Effector memory CD4-positive, alpha-beta T cell (primary cell): Measurements from ENCODE around the gene KRT35.

Experiments
- DNase-seq, 3 donors: peaks; one replicate each; pipeline ENCODE4 v3.0.0-alpha.2; 2020
- H3K27ac ChIP-seq: 2 replicates; pipeline ENCODE4 v1.7.0; 2013; ENCODE audit warnings: mild to moderate bottlenecking, low read length, moderate library complexity; ENCODE audit not compliant: insufficient read depth, poor library complexity, severe bottlenecking
- H3K27me3 ChIP-seq: replicated peaks from 2 replicates; pipeline ENCODE4 v1.7.0; 2013; ENCODE audit warnings: mild to moderate bottlenecking, low read length; ENCODE audit not compliant: insufficient read depth, control insufficient read depth, poor library complexity, severe bottlenecking
- H3K36me3 ChIP-seq: 2 replicates; pipeline ENCODE4 v1.7.0; 2013; ENCODE audit warnings: mild to moderate bottlenecking, low read length, moderate library complexity; ENCODE audit not compliant: control insufficient read depth, insufficient read depth
- H3K4me1 ChIP-seq: 2 replicates; pipeline ENCODE4 v1.7.0; 2013; ENCODE audit warnings: low read length, mild to moderate bottlenecking; ENCODE audit not compliant: control insufficient read depth, insufficient read depth, poor library complexity, severe bottlenecking
- H3K4me3 ChIP-seq: 2 replicates; pipeline ENCODE4 v1.7.0; 2013; ENCODE audit warnings: low read length, low read depth, mild to moderate bottlenecking; ENCODE audit not compliant: insufficient read depth, poor library complexity, severe bottlenecking
- H3K9me3 ChIP-seq: 2 replicates; pipeline ENCODE4 v1.7.0; 2013; ENCODE audit warnings: mild to moderate bottlenecking, low read length, moderate library complexity; ENCODE audit not compliant: control insufficient read depth

Gene KRT35

DNA sequence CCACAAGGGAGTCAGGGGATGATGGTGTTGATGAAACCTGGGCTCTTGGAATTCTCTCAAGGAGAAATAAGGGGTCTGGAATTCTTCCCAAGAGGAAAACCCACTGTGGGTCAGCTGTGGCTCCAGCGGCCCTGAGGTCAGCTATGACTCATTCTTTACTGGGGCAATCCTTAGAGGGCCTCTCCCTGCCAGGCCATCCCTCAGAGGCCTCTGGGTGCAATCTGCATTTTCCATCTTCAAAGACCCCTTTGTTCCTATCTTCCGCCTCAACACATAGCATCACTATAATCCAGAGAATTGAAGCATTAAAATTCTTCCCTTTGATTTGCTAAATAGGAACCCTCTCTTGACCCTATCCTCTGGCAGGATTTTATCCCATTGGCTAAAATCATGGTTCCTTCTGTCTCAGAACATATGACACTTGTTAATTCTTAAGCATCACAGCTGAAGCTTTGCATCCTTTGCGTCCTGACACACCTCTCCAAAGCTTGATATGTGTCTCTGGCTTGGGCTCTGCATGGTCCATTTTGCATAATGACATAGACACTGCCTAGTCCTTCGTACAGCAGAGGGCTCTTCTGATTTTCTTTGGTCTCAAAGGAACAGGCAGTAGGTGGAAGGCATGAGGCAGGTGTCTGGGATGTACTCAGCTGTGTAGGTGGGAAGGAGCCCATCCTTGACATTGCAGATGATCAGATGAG, 52.2 kb downstream of the KRT35 start:
- Histone ChIP-seq H3K9me3 (no peaks in the 10 kb centered on the region), H3K36me3 (no peaks in the 10 kb centered on the region), H3K27me3 (no peaks in the 10 kb centered on the region), H3K4me3 (no peak overlapping the region), H3K4me1 (no peaks in the 10 kb centered on the region), H3K27ac (no peak overlapping the region)
- no peak for DNase-seq
